GM12873 (cell line): ENCODE results near the gene ZNHIT3.

Source experiments
- CTCF ChIP-seq: IDR thresholded peaks from 2 replicates; pipeline ENCODE4 v1.5.1; 2012; ENCODE audit warnings: low read depth, mild to moderate bottlenecking, moderate library complexity, low read length, control low read depth; ENCODE audit not compliant: insufficient read depth; ENCODE audit errors: missing control alignments

The ZNHIT3 gene

GRCh38 chr17:36525888-36526287 is 39.4 kb downstream of the ZNHIT3 start:
- no peak for TF ChIP-seq CTCF

GRCh38 chr17:36527621-36528250 is 41.3 kb downstream of the ZNHIT3 start:
- TF ChIP-seq CTCF = no peak

GRCh38 chr17:36529121-36529520 is 42.6 kb downstream of the ZNHIT3 start:
- TF ChIP-seq CTCF = no peak

GRCh38 chr17:36532435-36532975 is 46.0 kb downstream of the ZNHIT3 start:
- TF ChIP-seq CTCF = no peak

GRCh38 chr17:36533935-36534839 is 47.7 kb downstream of the ZNHIT3 start:
- peak; percentile 86 for TF ChIP-seq CTCF

- TF ChIP-seq CTCF = no peak
Measured at GRCh38 chr17:36534840-36535668, 48.6 kb downstream of the ZNHIT3 start, which contains the start of the genes MYO19 and PIGW. MYO19 (minus strand) TSS chr17:36534868; CDS start chr17:36532538, 2,330 bp downstream. PIGW (plus strand) TSS chr17:36534987; CDS start chr17:36537102, 2,115 bp downstream.

GRCh38 chr17:36535669-36536081 is 49.2 kb downstream of the ZNHIT3 start:
- no peak for TF ChIP-seq CTCF
